GM18498 (cell line): ENCODE results near the gene CABP1.

Experiments
- ATAC-seq: cut with Tn5 transposase; IDR thresholded peaks from one replicate; pipeline ENCODE4 v1.9.1; 2021; ENCODE audit warnings: mild to moderate bottlenecking, moderate library complexity; ENCODE audit not compliant: unreplicated experiment

The CABP1 gene

DNA sequence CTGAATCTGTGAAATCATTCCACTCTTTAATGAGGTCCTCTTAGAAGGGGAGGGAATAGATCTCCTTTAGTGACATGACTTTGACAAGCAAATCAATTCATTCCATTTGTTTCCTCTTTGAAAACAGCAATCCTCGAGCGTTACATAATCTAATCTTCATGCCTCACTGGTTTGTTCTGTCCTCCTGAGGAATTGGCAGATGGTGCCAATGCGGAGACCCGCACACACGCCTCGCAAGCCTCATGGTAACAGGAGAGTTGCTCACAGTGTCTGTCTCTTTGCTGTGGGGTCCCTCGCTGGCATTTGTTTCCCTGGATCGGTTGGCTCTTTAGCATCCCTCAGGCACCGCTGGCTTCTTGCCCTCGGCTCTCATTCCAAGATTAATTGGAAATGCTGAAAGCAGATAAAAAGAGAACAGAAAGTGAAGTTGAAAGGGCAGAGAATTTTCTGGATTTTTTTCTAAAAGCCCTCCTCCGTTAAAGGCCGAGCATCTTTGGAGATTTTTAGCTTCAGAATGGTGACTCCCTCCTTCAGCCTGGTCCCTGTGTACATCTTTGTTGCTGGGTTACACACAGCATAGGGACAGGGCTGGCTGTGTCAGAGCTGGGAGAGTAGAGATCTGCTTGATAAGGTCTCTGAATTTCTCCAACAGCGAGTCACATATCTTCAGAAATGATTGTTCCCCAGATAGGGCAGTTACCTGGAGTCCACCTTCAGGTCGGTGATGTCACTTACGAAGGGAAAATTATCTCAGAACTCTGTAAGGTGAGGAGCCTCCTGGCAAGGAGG is 10.1 kb upstream of the CABP1 start:
- no peak for ATAC-seq

DNA sequence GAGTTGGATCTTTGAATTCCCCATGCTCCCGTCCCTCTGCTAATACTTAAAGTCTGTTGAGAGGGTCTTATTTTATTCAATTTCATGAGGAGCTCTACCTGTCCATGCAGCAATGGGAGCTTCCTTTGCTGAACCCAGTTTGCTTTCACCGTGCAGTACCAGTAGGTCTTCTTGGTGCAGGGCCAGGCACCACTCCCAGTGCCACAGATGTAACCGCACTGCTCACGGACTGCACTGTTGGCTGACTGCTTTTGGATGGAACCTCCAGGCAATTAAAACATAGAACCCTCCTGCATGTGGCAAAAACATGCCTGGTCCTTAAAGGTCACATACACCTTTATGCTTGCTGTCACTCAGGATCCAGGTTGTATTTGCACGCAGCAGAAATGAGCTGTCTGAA is 9.3 kb upstream of the CABP1 start:
- ATAC-seq = no peak

DNA sequence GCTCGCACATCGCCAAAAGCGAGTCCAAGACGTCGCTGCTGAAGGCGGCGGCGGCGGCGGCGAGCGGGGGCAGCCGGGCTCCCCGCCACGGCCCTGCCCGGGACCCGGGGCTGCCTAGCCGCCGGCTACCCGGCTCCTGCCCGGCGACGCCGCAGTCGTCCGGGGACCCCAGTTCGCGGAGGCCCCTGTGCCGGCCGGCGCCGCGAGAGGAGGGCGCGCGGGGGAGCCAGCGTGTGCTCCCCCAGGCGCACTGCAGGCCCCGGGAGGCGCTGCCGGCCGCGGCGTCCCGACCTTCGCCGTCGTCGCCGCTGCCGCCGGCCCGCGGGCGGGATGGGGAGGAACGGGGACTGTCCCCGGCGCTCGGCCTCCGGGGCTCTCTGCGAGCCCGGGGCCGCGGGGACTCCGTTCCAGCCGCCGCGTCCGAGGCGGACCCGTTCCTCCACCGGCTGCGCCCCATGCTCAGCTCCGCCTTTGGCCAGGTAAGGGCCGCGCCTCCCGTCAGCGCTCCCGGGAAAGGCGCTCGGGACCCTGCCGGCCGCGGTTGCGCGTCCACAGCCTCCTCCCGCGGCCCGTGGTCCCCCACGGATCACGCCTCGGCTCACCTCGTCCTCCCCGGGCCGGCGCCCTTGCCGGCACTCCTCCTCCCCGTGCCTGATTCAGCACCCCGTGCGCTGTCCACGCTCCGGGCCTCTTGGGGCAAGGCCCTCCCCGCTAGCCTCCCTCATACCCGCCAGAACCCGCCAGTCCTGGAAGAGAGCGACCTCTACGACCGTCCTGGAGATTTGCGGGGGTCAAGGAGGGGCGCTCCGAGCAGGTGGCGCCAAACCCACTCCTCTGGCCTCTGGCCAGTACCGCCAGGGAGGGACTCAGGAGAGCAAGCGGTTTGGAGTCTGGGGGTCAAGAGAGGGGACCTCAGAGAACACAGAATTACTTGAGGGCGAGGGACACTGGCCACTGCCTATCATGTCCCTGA is 721 bp downstream of the CABP1 start:
- peak; percentile 50 for ATAC-seq

DNA sequence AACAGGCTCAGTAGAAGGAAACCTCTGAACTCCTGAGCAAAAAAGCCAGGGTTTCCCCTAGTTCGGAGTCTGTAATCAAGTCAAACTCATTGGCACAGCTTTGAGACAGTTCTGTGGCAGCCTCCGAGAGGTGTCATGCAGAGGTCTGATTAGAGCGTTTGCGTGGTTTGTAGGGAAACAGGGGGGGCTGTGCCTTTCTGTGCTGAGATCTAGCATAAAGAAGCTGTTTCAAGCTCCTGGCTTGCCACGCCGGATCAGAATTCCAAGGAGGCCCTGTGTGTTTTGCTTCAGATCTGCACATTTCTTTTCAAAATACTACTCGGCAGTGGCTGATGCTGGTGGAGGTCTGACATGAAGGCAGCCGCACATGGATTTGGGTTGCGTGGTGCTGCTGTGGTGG is 1.7 kb downstream of the CABP1 start:
- ATAC-seq = no peak

DNA sequence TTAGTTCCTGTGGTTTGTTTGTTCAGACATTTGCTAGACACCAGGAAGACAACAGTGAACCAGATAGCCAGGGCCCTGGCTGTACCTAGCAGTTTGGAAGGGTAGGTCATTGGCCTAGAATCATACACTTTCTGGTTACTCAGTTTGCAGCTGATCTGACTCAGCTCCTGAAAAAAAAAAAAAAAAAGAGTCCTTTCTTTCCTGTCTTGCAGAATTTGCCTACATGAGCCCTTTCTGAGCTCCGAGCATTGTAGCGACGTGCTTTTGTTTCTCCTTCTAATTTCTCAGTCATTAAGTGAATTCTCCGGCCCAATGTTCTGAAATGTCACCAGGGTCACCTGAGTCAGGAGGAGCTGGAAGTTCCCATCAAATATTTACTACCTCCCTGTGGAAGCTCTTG is 2.4 kb downstream of the CABP1 start:
- ATAC-seq = no peak

DNA sequence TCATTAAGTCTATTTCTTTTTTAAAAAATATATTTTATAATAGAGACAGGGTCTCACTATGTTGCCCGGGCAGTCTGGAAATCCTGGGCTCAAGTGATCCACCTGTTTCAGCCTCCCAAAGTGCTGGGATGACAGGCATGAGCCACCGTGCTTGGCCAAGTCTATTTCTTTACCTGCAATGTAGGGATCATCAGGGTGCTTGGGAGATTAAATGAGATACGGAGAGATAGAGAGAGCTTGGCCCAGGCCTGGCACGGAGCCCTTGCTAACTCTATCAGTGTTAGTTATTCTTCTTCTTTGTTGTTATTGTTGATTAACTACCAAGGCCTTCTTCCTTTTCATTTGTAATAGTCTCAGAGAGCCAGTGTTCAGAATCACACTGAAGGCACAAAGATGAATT is 3.1 kb downstream of the CABP1 start:
- no peak for ATAC-seq

DNA sequence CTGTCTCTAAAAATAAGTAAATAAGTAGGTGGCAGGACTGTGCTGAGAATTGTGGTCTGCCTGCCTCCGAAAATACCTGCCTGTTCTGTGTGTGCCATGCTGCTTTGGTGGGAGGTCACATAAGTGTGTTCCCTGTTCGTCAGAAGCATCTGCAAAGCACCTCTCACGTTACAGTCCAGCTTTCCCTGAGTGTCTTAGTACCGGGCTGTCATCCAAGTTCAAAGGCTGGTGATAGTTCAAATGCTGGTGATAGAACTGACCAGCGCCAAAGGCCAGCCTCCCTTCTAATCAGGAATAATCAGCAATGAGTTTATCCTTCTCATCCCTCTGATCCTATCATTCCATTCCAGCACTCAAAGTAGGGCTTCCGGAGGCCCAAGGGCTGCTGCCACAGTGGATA is 5.6 kb downstream of the CABP1 start:
- ATAC-seq = no peak

DNA sequence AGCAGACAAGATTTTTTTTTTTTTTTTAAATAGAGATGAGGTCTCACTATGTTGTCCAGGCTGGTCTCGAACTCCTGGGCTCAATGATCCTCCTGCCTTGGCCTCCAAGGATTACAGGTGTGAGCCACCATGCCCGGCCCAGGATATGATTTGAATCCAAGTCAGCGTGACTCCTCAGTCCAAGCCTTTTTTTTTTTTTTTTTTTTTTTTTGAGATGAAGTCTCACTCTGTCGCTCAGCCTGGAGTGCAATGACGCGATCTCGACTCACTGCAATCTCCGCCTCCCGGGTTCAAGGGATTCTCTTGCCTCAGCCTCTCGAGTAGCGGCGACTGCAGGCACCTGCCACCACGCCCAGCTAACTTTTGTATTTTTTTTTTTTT is 6.9 kb downstream of the CABP1 start:
- no peak for ATAC-seq

DNA sequence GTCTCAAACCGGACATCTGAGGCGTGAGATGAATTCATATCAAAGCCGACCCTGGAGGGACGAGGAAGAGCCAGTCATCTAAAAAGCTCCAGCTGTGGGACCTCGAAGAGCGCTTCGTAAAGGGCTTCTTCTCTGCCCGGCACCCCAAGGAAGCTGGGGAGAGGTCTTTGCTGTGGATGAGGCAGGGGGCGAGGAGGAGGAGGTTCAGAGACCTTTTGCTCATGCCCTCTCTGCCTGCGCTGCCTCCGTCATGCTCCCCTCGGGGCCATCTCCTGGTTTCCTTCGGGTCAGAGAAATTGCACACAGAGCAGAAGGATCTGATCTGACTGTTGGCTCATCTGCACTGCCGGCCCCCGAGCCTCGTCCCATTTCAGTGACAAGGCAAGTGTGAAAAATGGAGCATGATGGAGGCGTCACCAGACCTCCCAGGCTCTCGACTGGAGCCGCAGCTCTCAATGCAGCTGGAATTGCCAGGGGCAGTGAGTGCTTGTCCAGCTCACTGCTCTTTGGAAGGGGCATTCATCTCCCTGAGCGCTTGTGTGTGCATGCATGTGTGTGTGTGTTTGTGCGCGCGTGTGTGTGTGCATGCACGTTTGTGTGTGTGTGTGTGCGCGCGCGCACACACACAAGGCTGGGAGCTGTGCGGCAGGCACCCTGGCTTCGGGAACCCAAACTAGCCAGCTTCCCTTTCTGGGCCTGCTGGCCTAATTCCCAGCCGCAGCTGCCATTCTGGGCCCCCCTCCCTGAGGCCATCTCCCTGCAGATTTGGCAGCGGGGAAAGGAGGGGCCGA is 9.2 kb downstream of the CABP1 start:
- no peak for ATAC-seq

DNA sequence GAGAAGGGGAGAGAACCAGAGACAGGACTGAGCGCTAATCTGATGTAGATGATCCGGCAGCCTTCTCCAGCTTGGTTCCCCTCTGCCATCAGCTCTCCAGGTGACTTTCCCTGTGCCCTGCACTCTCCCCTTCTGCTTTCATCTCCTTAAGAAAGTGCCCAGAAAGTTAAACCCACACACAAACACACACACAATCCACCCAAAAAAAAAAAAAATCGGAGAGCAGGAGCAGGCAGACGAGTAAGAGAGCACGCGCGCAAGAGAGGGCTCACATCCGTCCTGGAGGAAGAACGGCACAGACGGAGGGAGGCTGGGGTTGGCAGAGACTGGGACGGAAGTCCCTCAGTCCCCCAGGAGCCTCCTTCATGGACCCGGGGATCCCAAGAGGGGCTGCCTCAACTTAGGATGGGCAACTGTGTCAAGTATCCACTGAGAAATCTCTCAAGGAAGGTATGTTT is 9.8 kb downstream of the CABP1 start:
- ATAC-seq = no peak

DNA sequence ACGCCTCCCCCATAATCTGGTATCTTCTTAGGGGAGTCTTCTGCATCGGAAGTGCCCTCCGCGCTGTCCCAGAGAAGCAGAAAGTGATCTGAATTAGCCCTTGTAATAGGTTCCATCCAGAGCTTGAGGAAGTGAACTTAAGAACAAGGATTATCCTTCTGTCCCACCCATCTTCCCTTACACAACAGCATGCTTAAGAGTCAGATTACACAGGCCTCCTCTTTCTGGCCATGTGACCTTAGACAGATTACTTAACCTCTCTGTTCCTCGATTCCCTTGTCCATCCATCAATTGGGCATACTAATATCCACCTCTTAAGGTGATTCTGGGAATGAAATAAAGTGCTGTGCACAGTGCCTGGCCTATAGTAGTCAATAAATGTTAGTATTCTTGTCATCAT is 11.4 kb downstream of the CABP1 start:
- no peak for ATAC-seq

DNA sequence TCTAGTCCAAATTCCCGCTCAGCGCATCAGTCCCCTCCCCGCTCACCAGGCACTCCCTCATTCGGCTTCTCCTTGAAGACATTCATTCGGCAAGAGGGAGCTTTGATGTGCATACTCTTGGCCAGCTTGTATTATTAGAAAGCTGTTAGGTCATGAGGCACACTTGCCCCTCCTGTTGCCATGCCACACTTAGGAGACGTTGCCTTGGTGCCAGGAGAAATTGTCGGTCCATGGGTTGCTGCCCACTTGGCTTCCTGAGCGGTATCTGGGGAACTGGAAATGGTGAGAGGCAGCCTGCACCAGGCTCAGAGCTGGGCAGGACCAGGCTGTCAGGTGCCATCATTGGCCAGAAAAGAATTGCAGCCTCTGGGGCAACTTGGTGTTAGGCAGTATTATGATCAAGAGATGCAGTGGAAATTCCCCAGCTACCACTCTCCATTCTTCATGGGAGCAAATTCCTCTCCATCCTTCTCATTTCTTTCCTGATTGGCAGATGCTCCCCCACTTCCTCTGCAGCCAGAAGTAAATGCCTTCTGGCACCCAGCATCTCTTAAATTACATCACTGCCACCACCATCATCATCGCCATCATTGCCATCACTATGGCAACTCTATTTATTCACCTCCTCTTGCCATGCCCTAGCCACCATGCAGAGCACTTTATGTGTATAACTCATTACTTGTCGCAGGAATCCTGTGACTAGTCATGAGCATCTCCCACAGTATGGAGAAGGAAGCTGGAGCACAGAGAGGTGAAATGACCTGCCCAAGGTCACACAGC is 12.4 kb downstream of the CABP1 start:
- ATAC-seq = no peak

DNA sequence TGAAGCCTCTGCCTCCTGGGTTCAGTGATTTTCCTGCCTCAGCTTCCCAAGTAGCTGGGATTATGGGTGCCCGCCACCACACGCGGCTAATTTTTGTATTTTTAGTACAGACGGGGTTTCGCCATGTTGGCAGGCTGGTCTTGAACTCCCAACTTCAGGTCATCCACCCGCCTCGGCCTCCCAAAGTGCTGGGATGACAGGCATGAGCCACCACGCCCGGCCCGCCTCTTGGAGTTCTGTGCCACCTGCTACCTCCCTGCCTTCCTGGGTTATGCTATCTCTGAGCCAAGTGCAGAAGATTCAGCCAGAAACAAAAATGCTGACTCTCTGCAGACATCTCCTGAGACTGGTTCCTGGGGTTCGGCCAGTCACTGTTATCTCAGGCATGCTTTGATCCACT is 13.2 kb downstream of the CABP1 start:
- ATAC-seq = no peak

DNA sequence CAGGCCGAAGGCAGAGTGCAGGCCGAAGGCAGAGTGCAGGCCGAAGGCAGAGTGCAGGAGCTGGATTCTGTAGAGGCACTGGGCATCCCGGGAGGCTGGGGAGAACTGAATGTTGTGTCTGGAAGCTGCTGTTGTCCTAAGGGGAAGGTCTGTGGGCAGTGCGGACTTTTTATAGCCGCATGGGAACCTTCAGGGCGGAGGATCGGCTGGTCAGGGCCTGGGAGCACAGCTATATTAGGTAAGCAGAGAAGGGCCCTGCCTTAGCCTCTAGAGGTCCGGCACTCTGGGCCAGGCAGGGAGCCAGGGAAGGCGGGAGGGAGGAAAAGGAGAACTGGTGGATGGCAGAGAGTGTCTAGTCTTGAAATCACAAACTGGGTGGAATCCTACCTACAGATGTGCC is 14.2 kb downstream of the CABP1 start:
- ATAC-seq = no peak

DNA sequence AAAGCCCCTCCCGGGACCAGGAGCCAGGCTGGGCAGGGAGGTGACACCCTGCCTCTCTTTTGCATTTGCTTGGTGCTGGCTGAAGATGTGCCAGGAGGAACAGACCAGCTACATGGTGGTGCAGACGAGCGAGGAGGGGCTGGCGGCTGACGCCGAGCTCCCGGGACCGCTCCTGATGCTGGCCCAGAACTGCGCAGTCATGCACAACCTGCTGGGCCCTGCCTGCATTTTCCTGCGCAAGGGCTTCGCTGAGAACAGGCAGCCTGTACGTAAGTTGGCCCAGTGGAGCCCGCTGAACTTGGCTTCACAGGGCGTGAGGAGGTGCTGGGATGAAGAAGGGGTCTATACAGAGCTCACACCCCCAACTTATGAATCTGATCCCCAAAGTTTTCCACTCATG is 15.6 kb downstream of the CABP1 start:
- no peak for ATAC-seq

DNA sequence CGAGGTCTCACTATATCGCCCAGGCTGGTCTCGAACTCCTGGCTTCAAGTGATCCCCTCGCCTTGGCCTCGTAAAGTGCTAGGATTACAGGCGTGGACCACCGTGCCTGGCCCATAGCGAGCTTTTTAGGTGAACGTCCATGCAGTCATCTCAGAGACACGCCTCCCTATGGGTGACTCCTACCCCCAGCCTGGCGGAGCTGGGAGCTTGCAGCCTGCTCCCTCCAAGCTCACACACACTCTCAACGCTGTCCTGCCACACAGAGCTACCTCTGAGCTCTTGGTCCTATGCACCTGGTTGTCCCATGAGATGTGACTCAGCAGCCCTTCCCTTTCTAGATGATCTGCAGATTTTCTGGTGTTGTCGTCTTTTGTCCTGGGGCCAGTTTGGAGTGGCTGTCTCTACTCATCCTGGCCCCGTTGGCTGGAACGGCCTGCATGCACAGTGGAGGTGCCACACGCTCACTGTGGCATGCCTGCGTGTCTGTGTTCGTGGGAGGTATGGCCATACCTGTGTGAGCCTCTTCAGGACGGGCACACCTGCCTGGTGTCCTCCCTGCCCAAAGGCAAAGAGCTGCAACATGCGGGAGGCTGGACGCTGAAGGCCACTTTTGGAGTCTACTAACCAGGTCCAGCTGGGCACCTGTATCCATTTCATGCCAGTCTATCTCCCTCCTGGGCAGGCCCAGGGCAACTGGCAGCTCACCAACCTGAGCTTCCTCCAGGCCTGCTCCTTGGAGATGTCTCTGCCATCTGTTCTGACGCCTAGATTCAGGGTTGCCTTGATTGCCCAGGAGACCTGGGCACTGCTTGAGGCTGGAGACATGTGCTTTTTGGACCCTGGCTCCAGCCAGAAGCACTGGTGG is 18.1 kb downstream of the CABP1 start:
- ATAC-seq = no peak

DNA sequence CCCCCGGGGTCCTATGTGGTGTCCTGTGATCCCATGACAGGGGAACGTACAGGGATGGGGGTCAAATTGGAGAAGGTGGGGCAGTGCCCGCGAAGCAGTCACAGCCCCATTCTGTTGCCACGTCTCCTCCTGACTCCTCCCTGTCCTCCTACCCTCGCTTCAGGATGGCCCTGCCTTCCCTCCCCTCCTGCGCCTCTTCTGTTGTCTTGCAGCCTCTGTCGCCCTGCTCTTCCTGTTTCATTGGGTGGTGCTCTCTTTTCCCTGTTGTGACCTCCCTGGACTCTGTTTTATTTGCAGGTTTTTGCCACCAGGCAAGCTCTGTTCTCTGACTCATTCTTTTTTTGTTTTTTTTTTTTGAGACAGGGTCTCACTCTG is 18.7 kb downstream of the CABP1 start:
- no peak for ATAC-seq

DNA sequence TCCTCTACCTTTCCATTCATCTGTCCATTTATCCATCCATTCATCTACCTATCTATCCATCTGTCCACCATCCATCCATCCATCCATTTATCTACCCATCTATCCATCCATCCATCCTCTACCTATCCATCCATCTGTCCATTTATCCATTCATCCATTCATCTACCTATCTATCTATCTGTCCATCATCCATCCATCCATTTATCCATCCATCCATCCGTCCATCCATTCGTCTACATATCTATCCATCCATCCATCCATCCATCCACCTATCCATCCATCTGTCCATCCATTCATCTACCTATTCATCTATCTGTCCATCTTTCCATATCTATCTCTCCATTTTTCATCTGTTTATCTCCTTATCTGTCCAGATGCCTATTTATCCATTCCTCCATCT is 21.0 kb downstream of the CABP1 start:
- no peak for ATAC-seq

DNA sequence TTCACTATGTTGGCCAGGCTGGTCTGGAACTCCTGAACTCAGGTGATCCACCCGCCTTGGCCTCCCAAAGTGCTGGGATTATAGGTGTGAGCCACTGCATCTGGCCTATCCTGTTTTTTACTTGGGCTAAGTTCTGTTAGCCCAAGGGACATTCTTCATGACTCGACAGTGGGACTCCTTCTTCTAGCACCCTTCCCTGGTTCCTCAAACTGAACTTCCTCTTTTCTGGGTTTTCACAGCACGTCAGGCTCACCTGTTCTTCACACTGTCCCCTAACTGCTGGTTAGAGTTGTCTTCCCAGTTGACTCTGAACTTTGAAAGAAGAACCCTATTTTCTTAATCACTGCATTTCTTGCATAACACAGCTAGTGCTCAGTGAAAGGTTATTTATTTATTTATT is 22.5 kb downstream of the CABP1 start:
- peak; percentile 73 for ATAC-seq

DNA sequence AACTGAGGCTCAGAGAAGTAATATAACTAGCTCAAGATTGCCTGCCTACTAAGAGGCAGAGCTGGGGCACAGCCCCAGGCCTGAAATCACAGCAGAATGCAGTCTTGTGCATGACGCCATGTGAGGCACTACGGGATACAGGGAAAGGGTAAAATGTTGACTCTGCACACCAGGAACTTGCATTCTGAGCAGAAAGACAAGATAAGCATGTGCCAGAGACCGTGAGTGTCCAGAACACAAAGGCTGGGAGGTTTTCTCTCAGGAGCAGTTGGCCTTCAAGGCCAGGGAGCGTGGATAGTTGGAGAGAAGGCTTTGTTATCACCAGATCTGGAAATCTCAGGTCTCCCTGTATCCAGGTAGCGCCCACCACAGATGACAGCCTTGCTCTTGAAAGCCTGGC is 23.3 kb downstream of the CABP1 start:
- no peak for ATAC-seq
